Endothelial cell of umbilical vein (primary cell): Measurements from ENCODE around the gene GRM7. TPM values are rescaled to one million over a fixed set of nuclear protein-coding genes. Genes with fewer than 3 reads are reported as not detected.

ENCODE experiments used
- BruUV-seq: library from RNA; stranded (reverse); fragments of 400-500 nt; replicated peaks from 2 replicates; lab custom pipeline; 2021; lab: Mats Ljungman, UMichigan
- CTCF ChIA-PET: fragments of 300-600, 350-600 bp; sonication (Branson Sonifier 250); formaldehyde crosslinking; loops from one replicate; lab custom pipeline; 2021; ENCODE audit warnings: antibody characterized with exemption, inconsistent platforms; lab: Charles Lee
- POLR2A ChIA-PET: fragments of 300-600, 350-600 bp; sonication (Branson Sonifier 250); formaldehyde crosslinking; loops from one replicate; lab custom pipeline; 2021; ENCODE audit warnings: antibody characterized with exemption, inconsistent platforms; lab: Charles Lee
- DNase-seq: peaks from one replicate; pipeline ENCODE4 v3.0.0-alpha.2; 2011; ENCODE audit warnings: low read depth, low spot score
- FAIRE-seq: peaks from 2 replicates; lab custom pipeline; 2011; peaks lifted over from hg19 to GRCh38; lab: Jason Lieb, UNC
- H2AFZ ChIP-seq: 2 replicates; pipeline ENCODE4 v1.6.0; 2012; ENCODE audit warnings: low read depth, low read length, control low read depth, inconsistent platforms
- H3K27ac ChIP-seq: 2 replicates; pipeline ENCODE4 v1.5.1; 2011; ENCODE audit warnings: low read depth, mild to moderate bottlenecking, control low read depth, low read length, moderate library complexity; ENCODE audit not compliant: insufficient read depth
- H3K27me3 ChIP-seq, 2 experiments: 2 replicates each; pipeline versions ENCODE4 v1.6.0 to v1.6.1; 2011; ENCODE audit warnings: low read length in 2 of 2, mixed read lengths in 1 of 2; ENCODE audit not compliant: control insufficient read depth in 2 of 2, insufficient read depth in 2 of 2
- H3K36me3 ChIP-seq, 2 experiments: 2 replicates in 1 of 2; 3 replicates in 1 of 2; pipeline ENCODE4 v1.5.1; 2011; ENCODE audit warnings: low read length in 2 of 2, mild to moderate bottlenecking in 1 of 2, moderate library complexity in 1 of 2; ENCODE audit not compliant: control insufficient read depth in 2 of 2, insufficient read depth in 2 of 2; ENCODE audit errors: extremely low read depth in 1 of 2
- H3K4me1 ChIP-seq: 3 replicates; pipeline ENCODE4 v1.5.1; 2011; ENCODE audit warnings: mild to moderate bottlenecking, low read length; ENCODE audit not compliant: control insufficient read depth, insufficient read depth; ENCODE audit errors: extremely low read depth
- H3K4me2 ChIP-seq: 2 replicates; pipeline ENCODE4 v1.6.1; 2011; ENCODE audit warnings: low read length, control low read depth, mixed read lengths; ENCODE audit not compliant: insufficient read depth
- H3K4me3 ChIP-seq, 3 experiments: fragments of 200-600 bp in 1 of 3; sonication (generic), shearing (Covaris generic) in 1 of 3; replicated peaks in 1 of 3; 2 replicates each; pipeline ENCODE4 v1.5.1; 2011 to 2016; ENCODE audit warnings: control low read depth in 3 of 3, low read length in 3 of 3, mild to moderate bottlenecking in 2 of 3, inconsistent platforms in 1 of 3, low read depth in 1 of 3, moderate library complexity in 1 of 3; ENCODE audit not compliant: insufficient read depth in 1 of 3
- H3K79me2 ChIP-seq: 2 replicates; pipeline ENCODE4 v1.6.0; 2012; ENCODE audit warnings: low read length, inconsistent platforms; ENCODE audit not compliant: control insufficient read depth, insufficient read depth
- H3K9ac ChIP-seq: replicated peaks from 2 replicates; pipeline ENCODE3; 2011; ENCODE audit warnings: low read length, control low read depth; ENCODE audit not compliant: insufficient read depth; ENCODE audit errors: extremely low read depth
- H3K9me1 ChIP-seq: replicated peaks from 3 replicates; pipeline ENCODE4 v1.6.0; 2011; ENCODE audit warnings: mild to moderate bottlenecking, low read length; ENCODE audit not compliant: control insufficient read depth, insufficient read depth; ENCODE audit errors: extremely low read depth
- H3K9me3 ChIP-seq: replicated peaks from 2 replicates; pipeline ENCODE4 v1.5.1; 2012; ENCODE audit warnings: low read length, inconsistent platforms; ENCODE audit not compliant: control insufficient read depth, insufficient read depth
- H4K20me1 ChIP-seq: replicated peaks from 2 replicates; pipeline ENCODE3; 2011; ENCODE audit warnings: mild to moderate bottlenecking, low read length; ENCODE audit not compliant: control insufficient read depth, insufficient read depth; ENCODE audit errors: extremely low read depth
- CTCF ChIP-seq, 2 donors: IDR thresholded peaks; 1 replicate in 1 of 2; 2 replicates in 1 of 2; pipeline ENCODE4 v1.5.1; 2011; ENCODE audit warnings: low read length in 2 of 2, mild to moderate bottlenecking in 2 of 2, moderate library complexity in 2 of 2, control low read depth in 1 of 2, inconsistent platforms in 1 of 2, low read depth in 1 of 2; ENCODE audit not compliant: insufficient read depth in 1 of 2; ENCODE audit errors: extremely low read depth in 1 of 2
- EZH2 ChIP-seq: IDR thresholded peaks from 2 replicates; pipeline ENCODE4 v1.6.1; 2012; ENCODE audit warnings: borderline replicate concordance, low read depth, mild to moderate bottlenecking, moderate library complexity, low read length, inconsistent platforms; ENCODE audit not compliant: severe bottlenecking
- FOS ChIP-seq: IDR thresholded peaks from 2 replicates; pipeline ENCODE4 v1.6.1; 2011; ENCODE audit warnings: mild to moderate bottlenecking, low read length, moderate library complexity, borderline replicate concordance; ENCODE audit not compliant: insufficient read depth
- GATA2 ChIP-seq: IDR thresholded peaks from 2 replicates; pipeline ENCODE4 v1.7.0; 2011; ENCODE audit warnings: low read depth, mild to moderate bottlenecking, moderate library complexity, mixed read lengths, low read length; ENCODE audit not compliant: insufficient read length, insufficient read depth
- JUN ChIP-seq: IDR thresholded peaks from 2 replicates; pipeline ENCODE4 v1.6.1; 2011; ENCODE audit warnings: borderline replicate concordance, low read depth; ENCODE audit not compliant: insufficient read length, insufficient read depth
- MYC ChIP-seq: IDR thresholded peaks from one replicate; pipeline ENCODE4 v1.6.1; 2011; ENCODE audit warnings: mild to moderate bottlenecking, low read depth, low read length
- POLR2A ChIP-seq: IDR thresholded peaks from 2 replicates; pipeline ENCODE4 v1.6.1; 2012; ENCODE audit warnings: low read depth, mild to moderate bottlenecking, control low read depth, low read length
- POLR2AphosphoS5 ChIP-seq: IDR thresholded peaks from 2 replicates; pipeline ENCODE4 v1.6.1; 2012; ENCODE audit warnings: low read depth, mild to moderate bottlenecking, control low read depth, low read length, moderate library complexity; ENCODE audit not compliant: insufficient read depth
- dilution Hi-C: fragments of 300-500 bp; cut with MboI; formaldehyde crosslinking; loops from one replicate; pipeline ENCODE4 v1.15.0; 2019; ENCODE audit warnings: low sequenced_read_pairs; ENCODE audit not compliant: extremely low pct_ligation_motif_present
- intact Hi-C: fragments of 100-400 bp; cut with micrococcal nuclease; formaldehyde crosslinking; loops from one replicate; pipeline ENCODE4 v1.10.0; 2022
- polyA plus RNA-seq, 4 experiments: library from polyadenylated mRNA; depleted of rRNA in 3 of 4; stranded (reverse) in 3 of 4; unstranded in 1 of 4; fragments of >200 nt; gene quantifications; 2 replicates each; pipeline versions ENCODE4 v1.2.1 to v1.2.3, GENCODE V29; 2011 to 2012; ENCODE audit warnings: missing spikeins in 1 of 4
- total RNA-seq: library from RNA; stranded (reverse); gene quantifications from 2 replicates; pipeline ENCODE4 v1.2.3, GENCODE V29; 2021
- TF ChIP-seq, protein P1 (sequence below): IDR thresholded peaks from 2 replicates; pipeline ENCODE4 v1.6.1; 2011; ENCODE audit not compliant: insufficient read depth, insufficient read length

The GRM7 gene
- total and polyA plus RNA-seq, 2 donors (not counting 3 experiments of a cell fraction or from before 2014, with no cell fraction given): 0.12 TPM; not detected in 1

DNA sequence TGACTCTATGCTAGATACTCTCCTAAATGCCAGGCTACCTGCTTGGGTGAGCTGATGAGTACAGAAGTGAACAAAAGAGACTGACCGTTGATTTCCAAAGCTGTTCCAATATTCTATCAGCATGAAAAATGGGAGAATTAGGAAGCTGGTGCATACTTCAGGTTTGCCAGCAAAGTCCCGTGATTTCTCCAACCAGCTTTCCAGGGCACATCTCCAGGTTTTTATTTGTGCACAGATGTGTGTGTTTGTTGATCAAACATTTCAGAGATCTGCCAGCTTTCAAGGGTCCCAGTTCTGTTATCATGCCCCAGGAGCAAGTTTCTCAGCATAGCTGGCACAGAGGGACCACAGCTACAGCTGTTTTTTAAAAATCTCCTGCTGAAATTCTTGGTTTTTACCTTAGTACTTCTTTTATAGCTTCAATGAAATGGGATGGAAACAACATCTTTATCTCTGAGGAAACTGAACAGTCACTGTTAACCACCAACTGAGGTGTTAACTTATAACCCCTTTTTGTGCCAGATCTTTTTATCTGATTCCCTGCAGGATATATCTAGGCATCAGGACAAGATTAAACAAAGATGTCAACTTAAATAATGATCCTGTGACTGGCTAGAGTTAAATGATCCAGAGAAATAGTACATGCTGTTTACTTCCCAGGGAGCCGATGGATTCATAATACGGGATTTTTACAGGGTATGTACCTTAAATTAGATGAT is 380.8 kb downstream of the GRM7 start:
- BruUV-seq: no TSS peak
- POLR2A ChIA-PET: no interaction called here

DNA sequence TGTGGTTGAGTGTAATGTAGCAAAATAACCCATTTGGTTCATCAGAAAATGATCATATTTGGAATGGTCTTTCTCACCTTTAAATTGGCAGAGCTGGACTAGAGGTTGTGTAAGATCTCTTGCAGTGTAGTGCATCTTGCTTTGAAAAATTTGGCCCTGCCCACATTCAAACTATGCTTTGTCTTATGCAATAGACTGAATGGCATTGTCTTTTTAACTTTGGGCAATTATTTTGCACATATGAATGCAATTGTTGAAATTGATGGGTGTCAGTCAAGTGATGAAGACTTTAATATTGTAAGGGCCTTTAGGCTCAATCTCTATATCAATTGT is 381.4 kb downstream of the GRM7 start:
- TF ChIP-seq GATA2: no peak
- TF ChIP-seq, protein P1, sequence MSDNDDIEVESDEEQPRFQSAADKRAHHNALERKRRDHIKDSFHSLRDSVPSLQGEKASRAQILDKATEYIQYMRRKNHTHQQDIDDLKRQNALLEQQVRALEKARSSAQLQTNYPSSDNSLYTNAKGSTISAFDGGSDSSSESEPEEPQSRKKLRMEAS: no peak
- TF ChIP-seq POLR2AphosphoS5: no peak
- no peak for TF ChIP-seq FOS
- TF ChIP-seq MYC: no peak
- TF ChIP-seq POLR2A: no peak
- TF ChIP-seq JUN: no peak
- no peak for TF ChIP-seq CTCF (IDR thresholded peaks at IDR 0.05; ENCODE audit: extremely low read depth in 1 of 2, insufficient read depth in 1 of 2, low read depth in 1 of 2, low read length in 2 of 2)
- no peak for TF ChIP-seq EZH2
- CTCF ChIA-PET: interaction anchor here (0.8 to 1.4 kb wide), 2 partner anchors 8 to 44 kb away, joined by 3 to 4 read pairs; no protein-coding TSS in a partner anchor
- BruUV-seq: no TSS peak
- Histone ChIP-seq H3K4me2 (no peak overlapping the region), H3K4me3 (no peak overlapping the region), H3K4me1 (no peaks in the 10 kb centered on the region), H3K9me1 (no peaks in the 10 kb centered on the region), H2AFZ (no peak overlapping the region), H3K36me3 (no peaks in the 10 kb centered on the region), H3K27me3 (no peaks in the 10 kb centered on the region), H3K27ac (no peak overlapping the region), H3K79me2 (no peaks in the 10 kb centered on the region), H3K9ac (no peak overlapping the region), H4K20me1 (no peaks in the 10 kb centered on the region), H3K9me3 (no peaks in the 10 kb centered on the region)
- dilution Hi-C loops (no loop called here), intact Hi-C loops (no loop called here)
- FAIRE-seq (no peak), DNase-seq (no peak)
- POLR2A ChIA-PET: no interaction called here

More for the DNA sequence above, 380.8 kb downstream of the GRM7 start:
- no peak overlapping the region for H3K4me2 ChIP-seq
- no peak overlapping the region for H2AFZ ChIP-seq
- H3K27me3 ChIP-seq: no peaks in the 10 kb centered on the region
- H3K9me3 ChIP-seq: no peaks in the 10 kb centered on the region
- CTCF ChIA-PET: interaction anchor here (1.4 kb wide), 1 partner anchor 9 kb away, joined by 4 read pairs; no protein-coding TSS in a partner anchor
- H3K4me3 ChIP-seq: no peak overlapping the region
- intact Hi-C loops: no loop called here
- DNase-seq: no peak
- H3K36me3 ChIP-seq: no peaks in the 10 kb centered on the region
- no peaks in the 10 kb centered on the region for H4K20me1 ChIP-seq
- no peak overlapping the region for H3K27ac ChIP-seq
- no peak overlapping the region for H3K9ac ChIP-seq
- H3K79me2 ChIP-seq: no peaks in the 10 kb centered on the region
- FAIRE-seq: no peak
- TF ChIP-seq POLR2A (no peak), FOS (no peak), GATA2 (no peak), EZH2 (no peak)
- no peaks in the 10 kb centered on the region for H3K4me1 ChIP-seq
- H3K9me1 ChIP-seq: no peaks in the 10 kb centered on the region
- dilution Hi-C loops: no loop called here
